HG03060 (cell line): ENCODE results near the gene C19orf12.

ENCODE experiments used
- ATAC-seq: cut with Tn5 transposase; IDR thresholded peaks from one replicate; pipeline ENCODE4 v1.9.1; 2021; ENCODE audit warnings: low read depth, moderate number of reproducible peaks; ENCODE audit not compliant: unreplicated experiment

Gene C19orf12

DNA sequence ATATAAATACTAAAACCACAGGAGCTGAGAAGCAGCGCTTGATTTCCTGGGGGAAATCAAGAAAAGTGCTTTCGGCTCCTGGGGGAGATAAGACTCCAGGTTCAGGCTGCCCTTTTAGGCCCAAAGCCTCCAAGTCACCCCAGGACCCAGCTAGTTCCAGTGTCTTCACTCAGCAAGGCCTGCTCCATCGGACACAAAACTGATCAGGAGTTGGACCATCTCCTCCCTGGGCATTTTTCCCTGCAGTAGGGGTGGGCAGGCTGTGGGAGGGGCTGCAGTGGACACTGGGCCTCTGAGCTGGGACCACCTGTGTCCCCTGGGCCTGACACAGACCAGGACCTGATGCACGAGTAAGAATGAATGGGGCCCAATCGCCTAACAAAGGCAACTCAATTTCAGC lies 15.2 kb downstream of the C19orf12 start:
- no peak for ATAC-seq

GRCh38 chr19:29697523-29698261 lies 17.4 kb downstream of the C19orf12 start:
- ATAC-seq, result no peak

DNA sequence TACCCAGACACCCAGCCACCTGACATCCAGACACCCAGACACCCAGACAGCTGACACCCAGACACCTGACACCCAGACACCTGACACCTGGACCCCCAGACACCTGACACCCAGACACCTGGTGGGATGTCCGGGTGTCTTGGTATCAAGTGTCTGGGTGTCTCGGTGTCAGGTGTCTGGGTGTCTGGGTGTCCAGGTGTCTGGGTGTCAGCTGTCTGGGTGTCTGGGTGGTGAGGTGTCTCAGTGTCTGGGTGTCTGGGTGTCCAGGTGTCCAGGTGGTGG lies 18.6 kb downstream of the C19orf12 start:
- ATAC-seq, result no peak

DNA sequence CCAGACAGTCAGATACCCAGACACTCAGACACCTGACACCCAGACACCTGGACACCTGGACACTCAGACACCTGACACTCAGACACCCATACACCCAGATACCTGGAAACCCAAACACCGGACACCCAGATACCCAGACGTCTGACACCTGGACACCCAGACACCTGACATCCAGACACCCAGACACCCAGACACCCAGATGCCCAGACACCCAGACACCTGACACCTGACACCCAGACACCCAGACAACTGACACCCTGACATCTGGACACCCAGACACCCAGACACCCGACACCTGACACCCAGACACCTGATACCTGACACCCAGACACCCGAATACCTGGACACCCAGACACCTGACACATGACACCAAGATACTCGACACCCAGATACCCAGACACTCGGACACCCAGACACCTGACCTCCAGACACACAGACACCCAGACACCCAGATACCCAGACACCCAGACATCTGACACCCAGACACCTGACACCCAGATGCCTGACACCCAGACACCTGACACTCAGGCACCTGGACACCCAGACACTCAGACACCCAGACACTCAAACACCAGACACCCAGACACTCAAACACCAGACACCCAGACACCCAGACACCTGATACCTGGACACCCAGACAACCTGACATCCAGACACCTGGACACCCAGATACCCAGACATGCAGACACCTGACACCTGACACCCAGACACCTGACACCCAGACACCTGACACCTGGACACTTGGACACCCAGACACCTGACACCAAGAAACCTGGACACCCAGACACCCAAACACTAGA lies 19.1 kb downstream of the C19orf12 start:
- ATAC-seq, result no peak

- no peak for ATAC-seq
These were observed 20.1 kb downstream of the C19orf12 start for GRCh38 chr19:29694669-29695627.

GRCh38 chr19:29694161-29694560 lies 20.9 kb downstream of the C19orf12 start:
- no peak for ATAC-seq

GRCh38 chr19:29690842-29691241 lies 24.2 kb downstream of the C19orf12 start:
- no peak for ATAC-seq

DNA sequence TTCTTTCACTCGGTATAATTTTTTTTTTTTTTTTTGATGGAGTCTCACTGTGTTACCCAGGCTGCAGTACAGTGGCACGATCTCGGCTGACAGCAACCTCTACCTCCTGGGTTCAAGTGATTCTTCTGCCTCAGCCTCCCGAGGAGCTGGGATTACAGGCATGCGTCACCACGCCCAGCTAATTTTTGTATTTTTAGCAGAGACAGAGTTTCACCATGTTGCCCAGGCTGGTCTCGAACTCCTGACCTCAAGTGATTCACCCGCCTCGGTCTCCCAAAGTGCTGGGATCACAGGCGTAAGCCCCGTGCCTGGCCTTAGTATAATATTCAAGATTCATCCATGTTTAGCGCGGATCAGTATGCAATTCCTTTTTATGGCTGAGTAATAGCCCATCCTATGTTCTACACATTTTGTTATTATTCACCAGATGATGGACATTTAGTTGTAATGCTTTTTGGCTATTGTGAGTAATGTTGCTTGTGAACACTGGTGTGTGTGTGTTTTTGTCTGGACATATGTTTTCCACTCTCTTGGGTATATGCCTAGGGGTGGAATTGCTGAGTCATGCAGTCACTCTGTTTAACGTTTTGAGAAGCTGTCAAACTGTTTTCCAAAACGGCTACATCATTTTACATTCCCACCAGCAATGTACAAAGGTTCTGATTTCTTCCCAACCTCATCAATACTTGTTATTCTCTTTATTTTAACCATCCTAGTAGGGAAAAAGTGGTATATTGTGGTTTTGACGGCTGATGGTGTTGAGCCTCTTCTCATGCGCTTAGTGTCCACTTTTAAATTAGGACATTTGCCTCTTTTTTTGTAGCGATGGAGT lies 26.9 kb downstream of the C19orf12 start:
- no peak for ATAC-seq

- ATAC-seq, result no peak
These were observed 27.7 kb downstream of the C19orf12 start for GRCh38 chr19:29687244-29687896.

DNA sequence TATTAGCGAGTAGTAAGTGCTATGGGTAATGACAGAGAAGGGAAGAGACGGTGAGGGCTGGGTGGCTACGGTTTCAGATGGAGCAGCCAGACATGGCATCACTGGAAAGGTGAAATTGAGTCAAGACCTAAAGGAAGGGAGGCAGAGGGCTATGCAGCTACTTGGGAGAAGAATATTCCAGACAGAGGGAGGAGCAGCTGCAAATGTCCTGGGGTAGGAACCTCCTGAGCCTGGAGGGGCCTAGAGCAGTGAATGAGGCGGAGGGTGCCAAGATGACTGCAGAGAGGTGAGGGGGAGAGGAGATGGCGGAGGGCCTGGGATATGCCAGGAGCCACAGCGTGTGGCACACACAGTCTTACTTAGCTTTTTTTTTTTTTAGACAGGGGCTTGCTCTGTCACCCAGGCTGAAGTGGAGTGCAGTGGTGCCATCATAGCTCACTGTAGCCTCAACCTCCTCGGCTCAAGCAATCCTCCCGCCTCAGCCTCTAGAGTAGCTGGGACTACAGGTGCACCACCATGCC lies 28.7 kb downstream of the C19orf12 start:
- ATAC-seq, result no peak

DNA sequence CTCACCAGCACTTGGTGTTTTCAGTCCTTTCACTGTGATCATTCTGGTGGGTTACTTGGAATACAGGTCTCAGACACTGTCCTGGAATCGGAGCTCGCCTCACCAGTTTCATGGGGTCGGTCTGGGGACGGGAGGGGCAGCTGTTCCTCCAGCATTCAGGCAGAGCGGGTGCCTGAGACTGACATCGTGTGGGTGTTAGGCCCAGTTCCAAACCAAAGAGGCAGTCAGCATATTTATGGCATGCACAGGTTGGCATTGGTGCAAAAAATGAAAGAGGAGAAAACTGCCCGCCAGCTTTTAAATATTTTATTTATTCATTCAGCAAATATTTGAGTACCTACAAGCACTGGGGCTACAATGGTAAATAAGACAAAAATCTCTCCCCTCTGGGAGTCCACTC lies 29.7 kb downstream of the C19orf12 start:
- no peak for ATAC-seq

DNA sequence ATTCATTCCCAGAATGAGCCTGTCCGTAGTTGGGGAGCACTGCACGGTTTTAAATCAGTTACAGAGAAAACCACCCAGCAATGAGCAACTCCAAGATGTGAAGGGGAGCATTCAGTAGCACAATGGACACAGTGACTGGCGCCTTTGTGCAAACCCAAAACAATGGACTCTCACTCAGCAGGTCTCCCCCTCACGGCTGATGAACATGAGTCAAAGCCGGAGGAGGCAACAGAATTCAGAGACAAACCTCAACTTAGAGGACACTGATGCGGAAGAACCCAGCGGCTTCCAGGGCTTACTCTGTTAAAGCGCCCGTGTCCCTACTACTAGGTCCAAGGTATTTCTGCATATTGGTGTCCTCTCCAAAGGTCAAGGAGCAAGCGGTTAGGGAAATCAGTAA lies 32.1 kb downstream of the C19orf12 start:
- no peak for ATAC-seq

DNA sequence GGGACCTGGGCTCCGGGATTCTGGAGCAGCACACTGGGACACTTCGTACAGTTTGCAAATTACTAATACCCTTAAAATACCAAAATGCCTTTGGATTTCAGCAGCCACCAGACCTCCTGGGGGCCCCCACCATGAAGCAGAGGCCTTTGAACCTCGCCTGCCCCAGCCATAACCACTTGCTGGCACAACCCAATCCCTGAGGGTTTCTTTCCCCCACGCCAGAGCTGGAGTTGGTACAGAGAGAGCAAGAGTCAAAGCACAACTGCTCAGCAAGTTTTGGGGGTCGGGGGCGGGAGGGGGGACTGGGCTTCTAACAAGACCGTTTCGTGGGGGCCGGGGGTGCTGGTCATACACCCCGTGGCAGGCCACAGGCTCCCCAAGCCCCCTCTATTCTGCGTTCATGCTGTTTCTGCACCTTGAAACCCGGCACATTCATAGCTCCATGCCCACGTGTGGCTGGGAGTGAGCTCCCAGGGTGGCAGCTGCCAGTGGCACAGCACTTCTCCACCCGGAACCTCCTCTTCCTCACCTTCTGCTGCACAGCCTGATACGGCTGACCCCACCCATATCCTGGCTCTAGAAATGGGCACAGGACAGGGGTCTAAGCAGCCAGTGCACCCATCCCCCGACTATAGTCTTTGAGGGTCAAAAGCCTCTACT lies 32.7 kb downstream of the C19orf12 start:
- ATAC-seq, result no peak

- ATAC-seq, result no peak
These were observed 33.4 kb downstream of the C19orf12 start for GRCh38 chr19:29681422-29682235.

DNA sequence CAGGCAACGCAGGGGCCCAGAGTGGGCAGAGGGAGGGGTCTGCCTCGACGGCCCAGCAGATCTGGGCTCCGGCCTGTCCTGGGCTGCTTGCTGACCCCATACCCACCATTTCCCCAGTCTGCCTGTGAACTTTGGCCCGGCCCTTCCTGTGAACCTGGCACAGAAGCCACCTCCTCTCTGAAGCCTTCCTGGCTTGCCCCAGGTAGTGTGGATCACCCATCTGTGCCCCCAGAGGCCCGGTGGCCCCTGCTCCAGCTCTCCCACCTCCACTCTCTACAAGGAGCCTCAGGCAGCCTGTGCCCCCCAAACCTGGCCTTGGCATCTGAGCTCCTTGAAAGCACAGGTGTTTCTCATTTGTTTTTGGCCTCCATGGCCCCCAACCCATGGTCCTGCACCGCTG lies 34.1 kb downstream of the C19orf12 start:
- no peak for ATAC-seq

- ATAC-seq, result no peak
These were observed 34.6 kb downstream of the C19orf12 start for GRCh38 chr19:29680447-29680846.

- ATAC-seq, result no peak
These were observed 35.4 kb downstream of the C19orf12 start for GRCh38 chr19:29679598-29680210.
